ENCODE measurements around the gene NF2. TPM values are rescaled to one million over a fixed set of nuclear protein-coding genes. Genes with fewer than 3 reads are reported as not detected.
A peak's percentile ranks its signal among the peaks of the same experiment; 100 is the strongest.
"Not testable (repeated sequence)": the region's sequence is repeated elsewhere in the genome, so short reads cannot be mapped to it uniquely, and the experiment has no call there.

The NF2 gene
- 10 to 100 TPM; 38.2 to 41.5 TPM for total RNA-seq
- long read RNA-seq, transcript NF2-204 (17 exons, 1,837 nt): major isoform, 9 of 39 reads
- long read RNA-seq, partial matches to known transcripts: 1 of 39 reads
- long read RNA-seq, other reads (novel, unspliced or antisense): 26 of 39 reads

- intact Hi-C loops (cut with DNase I, micrococcal nuclease): no loop called here
- ATAC-seq: peak; percentile 96
- peak; percentile 97 to 99 for DNase-seq
Observed at GRCh38 chr22:29603358-29604075, at the start of gene NF2. TSS of gene NF2 (plus strand) at chr22:29603633. CDS start at chr22:29603999, 366 bp downstream.

- ATAC-seq: no peak
- no peak for DNase-seq
- intact Hi-C loops (cut with DNase I, micrococcal nuclease): no loop called here
Observed at GRCh38 chr22:29555065-29555644, 48.3 kb upstream of the NF2 start.

- no peak for DNase-seq
- intact Hi-C loops (cut with DNase I, micrococcal nuclease): no loop called here
- ATAC-seq: no peak
Observed at GRCh38 chr22:29559030-29559429, 44.4 kb upstream of the NF2 start.

- intact Hi-C loops (cut with DNase I, micrococcal nuclease): no loop called here
- ATAC-seq: no peak
Observed at GRCh38 chr22:29559853-29560252, 43.6 kb upstream of the NF2 start.

GRCh38 chr22:29563652-29564460 lies 39.6 kb upstream of the NF2 start:
- ATAC-seq: no peak
- no peak for DNase-seq
- intact Hi-C loops (cut with DNase I, micrococcal nuclease): no loop called here

More at GRCh38 chr22:29559853-29560252, 43.6 kb upstream of the NF2 start:
- DNase-seq: no peak

- DNase-seq; intact Hi-C loops (cut with DNase I, micrococcal nuclease); ATAC-seq: not testable (repeated sequence)
Observed at GRCh38 chr22:29566513-29566912, 36.9 kb upstream of the NF2 start.

GRCh38 chr22:29567338-29567737 lies 36.1 kb upstream of the NF2 start:
- DNase-seq: no peak
- no peak for ATAC-seq
- intact Hi-C loops (cut with DNase I, micrococcal nuclease): no loop called here

GRCh38 chr22:29569011-29569678 lies 34.3 kb upstream of the NF2 start:
- DNase-seq (no peak), ATAC-seq (no peak)
- intact Hi-C loops (cut with DNase I, micrococcal nuclease): no loop called here

- no peak for ATAC-seq
- no peak for DNase-seq
- intact Hi-C loops (cut with DNase I, micrococcal nuclease): no loop called here
Observed at GRCh38 chr22:29570456-29570855, 33.0 kb upstream of the NF2 start.

GRCh38 chr22:29570912-29571549 lies 32.4 kb upstream of the NF2 start:
- intact Hi-C loops (cut with DNase I, micrococcal nuclease): no loop called here
- DNase-seq: no peak
- no peak for ATAC-seq

- ATAC-seq (no peak), DNase-seq (no peak)
- intact Hi-C loops (cut with DNase I, micrococcal nuclease): no loop called here
Observed at GRCh38 chr22:29574762-29575450, 28.5 kb upstream of the NF2 start.

GRCh38 chr22:29578462-29579200 lies 24.8 kb upstream of the NF2 start:
- intact Hi-C loops (cut with DNase I, micrococcal nuclease): no loop called here
- DNase-seq: no peak

GRCh38 chr22:29580200-29580810 lies 23.1 kb upstream of the NF2 start:
- intact Hi-C loops (cut with DNase I, micrococcal nuclease): no loop called here

More at GRCh38 chr22:29578462-29579200, 24.8 kb upstream of the NF2 start:
- ATAC-seq: no peak

GRCh38 chr22:29581799-29582198 lies 21.6 kb upstream of the NF2 start:
- DNase-seq: peak; percentile 62 to 74
- ATAC-seq: peak; percentile 69

More at GRCh38 chr22:29580200-29580810, 23.1 kb upstream of the NF2 start:
- DNase-seq: peak; percentile 37 to 47
- peak; percentile 31 for ATAC-seq

GRCh38 chr22:29584975-29585374 lies 18.5 kb upstream of the NF2 start:
- ATAC-seq (no peak), DNase-seq (no peak)
- intact Hi-C loops (cut with DNase I, micrococcal nuclease): no loop called here

More at GRCh38 chr22:29581799-29582198, 21.6 kb upstream of the NF2 start:
- intact Hi-C loops (cut with DNase I, micrococcal nuclease): no loop called here

- DNase-seq; intact Hi-C loops (cut with DNase I, micrococcal nuclease); ATAC-seq: not testable (repeated sequence)
Observed at GRCh38 chr22:29586193-29586705, 17.2 kb upstream of the NF2 start.

Measured in left colon (tissue), 2 donors.